SK-N-SH (cell line): ENCODE data around the gene CDH4. TPM values are rescaled to one million over a fixed set of nuclear protein-coding genes. Genes with fewer than 3 reads are reported as not detected.

ENCODE experiments used
- CTCF ChIA-PET: fragments of 300-600, 350-600 bp; formaldehyde crosslinking; extraction: SDS; loops from one replicate; lab custom pipeline; 2021; lab: Yijun Ruan, JAX
- POLR2A ChIA-PET: fragments of 350-600 bp; sonication (Branson Sonifier 250); formaldehyde crosslinking; extraction: SDS; loops from one replicate; lab custom pipeline; 2020; ENCODE audit warnings: antibody characterized with exemption, inconsistent platforms; lab: Yijun Ruan, JAX
- DNase-seq: peaks from one replicate; pipeline ENCODE4 v3.0.0; 2012
- H2AFZ ChIP-seq: fragments of 200-600 bp; sonication (generic); 2 replicates; pipeline ENCODE4 v1.8.1; 2016; ENCODE audit warnings: antibody characterized with exemption, mild to moderate bottlenecking, low read depth
- H3F3A ChIP-seq: fragments of 200-600 bp; sonication (generic); replicated peaks from 2 replicates; pipeline ENCODE3; 2016; ENCODE audit warnings: antibody characterized with exemption, mild to moderate bottlenecking; ENCODE audit not compliant: insufficient read depth
- H3K27ac ChIP-seq, 2 experiments: fragments of 200-500 bp in 1 of 2; fragments of 200-600 bp in 1 of 2; sonication (Bioruptor generic) in 1 of 2; sonication (generic), shearing (Covaris generic) in 1 of 2; 2 replicates each; pipeline versions ENCODE4 v1.5.1 to v1.6.1; 2014 to 2016; ENCODE audit warnings: low read depth in 2 of 2, inconsistent platforms in 1 of 2, low read length in 1 of 2, mild to moderate bottlenecking in 1 of 2, mixed read lengths in 1 of 2
- H3K27me3 ChIP-seq: fragments of 200-600 bp; sonication (generic), shearing (Covaris generic); 2 replicates; pipeline ENCODE4 v1.6.1; 2016; ENCODE audit warnings: mixed run types; ENCODE audit not compliant: insufficient read depth
- H3K36me3 ChIP-seq, 2 experiments: fragments of 200-500 bp in 1 of 2; fragments of 200-600 bp in 1 of 2; sonication (Bioruptor generic) in 1 of 2; sonication (generic) in 1 of 2; replicated peaks in 1 of 2; 2 replicates each; pipeline versions ENCODE3 to v1.5.1; 2014 to 2016; ENCODE audit warnings: low read length in 1 of 2, mild to moderate bottlenecking in 1 of 2; ENCODE audit not compliant: insufficient read depth in 2 of 2, control insufficient read depth in 1 of 2
- H3K4me1 ChIP-seq, 2 experiments: fragments of 200-500 bp in 1 of 2; fragments of 200-600 bp in 1 of 2; sonication (Bioruptor generic) in 1 of 2; sonication (generic), shearing (Covaris generic) in 1 of 2; 2 replicates each; pipeline versions ENCODE4 v1.5.1 to v1.6.1; 2014 to 2016; ENCODE audit warnings: low read depth in 1 of 2, low read length in 1 of 2, mixed run types in 1 of 2; ENCODE audit not compliant: insufficient read depth in 2 of 2, control insufficient read depth in 1 of 2
- H3K4me2 ChIP-seq: fragments of 200-600 bp; sonication (generic), shearing (Covaris generic); 2 replicates; pipeline ENCODE4 v1.6.1; 2017; ENCODE audit warnings: mixed run types
- H3K4me3 ChIP-seq, 2 experiments: fragments of 200-500 bp in 1 of 2; fragments of 200-600 bp in 1 of 2; sonication (Bioruptor generic) in 1 of 2; sonication (generic), shearing (Covaris generic) in 1 of 2; 2 replicates each; pipeline versions ENCODE4 v1.5.1 to v1.8.1; 2014 to 2016; ENCODE audit warnings: low read depth in 2 of 2, inconsistent platforms in 1 of 2, low read length in 1 of 2, mild to moderate bottlenecking in 1 of 2, mixed read lengths in 1 of 2, moderate library complexity in 1 of 2
- H3K79me2 ChIP-seq: fragments of 200-600 bp; sonication (generic); 2 replicates; pipeline ENCODE4 v1.8.1; 2017; ENCODE audit warnings: mild to moderate bottlenecking; ENCODE audit not compliant: insufficient read depth
- H3K9ac ChIP-seq: fragments of 200-600 bp; sonication (generic); 2 replicates; pipeline ENCODE4 v1.6.1; 2017; ENCODE audit warnings: mixed run types
- H3K9me2 ChIP-seq: fragments of 200-600 bp; sonication (generic); 2 replicates; pipeline ENCODE4 v1.6.1; 2017; ENCODE audit warnings: mixed run types
- H3K9me3 ChIP-seq: fragments of 200-600 bp; sonication (generic); 2 replicates; pipeline ENCODE4 v1.6.1; 2017; ENCODE audit warnings: mixed run types, mild to moderate bottlenecking, moderate library complexity
- H4K20me1 ChIP-seq: fragments of 200-600 bp; sonication (generic); 2 replicates; pipeline ENCODE4 v1.6.1; 2017; ENCODE audit warnings: mild to moderate bottlenecking, mixed run types; ENCODE audit not compliant: insufficient read depth
- EP300 ChIP-seq, 2 experiments: IDR thresholded peaks; 2 replicates each; pipeline versions ENCODE4 v1.4.0 to v1.6.1; 2012; ENCODE audit warnings: borderline replicate concordance in 1 of 2, low read depth in 1 of 2, low read length in 1 of 2
- EZH2phosphoT487 ChIP-seq: fragments of 200-600 bp; sonication (generic); IDR thresholded peaks from 2 replicates; pipeline ENCODE4 v1.6.1; 2017; ENCODE audit warnings: low read depth, mixed run types, mild to moderate bottlenecking, antibody characterized with exemption, moderate library complexity, borderline replicate concordance
- FOXJ3 ChIP-seq: sonication (generic); formaldehyde crosslinking; IDR thresholded peaks from 2 replicates; pipeline ENCODE4 v1.5.1; 2020; ENCODE audit warnings: mild to moderate bottlenecking, missing genetic modification reagents
- GABPA ChIP-seq: IDR thresholded peaks from 2 replicates; pipeline ENCODE4 v1.4.0; 2012; ENCODE audit warnings: low read depth, mild to moderate bottlenecking
- GATA2 ChIP-seq: sonication (generic); formaldehyde crosslinking; IDR thresholded peaks from 2 replicates; pipeline ENCODE4 v1.5.0; 2020; ENCODE audit warnings: mild to moderate bottlenecking, missing genetic modification reagents
- MXI1 ChIP-seq: IDR thresholded peaks from 2 replicates; pipeline ENCODE4 v1.6.1; 2012; ENCODE audit warnings: mild to moderate bottlenecking, low read depth, low read length, improper control_type of control experiment
- NFIC ChIP-seq: IDR thresholded peaks from 2 replicates; pipeline ENCODE4 v1.4.0; 2012; ENCODE audit warnings: borderline replicate concordance
- POLR2AphosphoS5 ChIP-seq: IDR thresholded peaks from 2 replicates; pipeline ENCODE4 v1.6.1; 2012; ENCODE audit warnings: low read depth, low read length
- RAD21 ChIP-seq: IDR thresholded peaks from 2 replicates; pipeline ENCODE4 v1.6.1; 2012; ENCODE audit warnings: mild to moderate bottlenecking, low read length
- REST ChIP-seq: IDR thresholded peaks from 2 replicates; pipeline ENCODE4 v1.6.1; 2012; ENCODE audit warnings: mild to moderate bottlenecking, low read depth, low read length, moderate library complexity
- RFX5 ChIP-seq: IDR thresholded peaks from 2 replicates; pipeline ENCODE4 v1.6.1; 2012; ENCODE audit warnings: mild to moderate bottlenecking, improper control_type of control experiment, low read length
- SIN3A ChIP-seq: IDR thresholded peaks from 2 replicates; pipeline ENCODE4 v1.6.1; 2012; ENCODE audit warnings: low read depth, mild to moderate bottlenecking, low read length, moderate library complexity, borderline replicate concordance
- TEAD4 ChIP-seq: IDR thresholded peaks from 2 replicates; pipeline ENCODE4 v1.4.0; 2012; ENCODE audit warnings: mild to moderate bottlenecking, borderline replicate concordance; ENCODE audit not compliant: insufficient read depth
- USF1 ChIP-seq: IDR thresholded peaks from 2 replicates; pipeline ENCODE4 v1.4.0; 2012; ENCODE audit warnings: low read depth, borderline replicate concordance
- USF2 ChIP-seq: fragments of 150-350 bp; IDR thresholded peaks from 2 replicates; pipeline ENCODE4 v1.6.1; 2017; ENCODE audit warnings: antibody characterized with exemption, low read length, low read depth, borderline replicate concordance
- ZBTB33 ChIP-seq: IDR thresholded peaks from 2 replicates; pipeline ENCODE4 v1.4.0; 2012; ENCODE audit warnings: low read depth, borderline replicate concordance
- WGBS: methylation state at CpG from one replicate; pipeline ENCODE4 v1.1.6; 2017; ENCODE audit warnings: low lambda C conversion rate; 5-methylcytosine and 5-hydroxymethylcytosine counted together
- polyA plus RNA-seq, 3 experiments: library from polyadenylated mRNA; depleted of rRNA; stranded (reverse); fragments of >200 nt; gene quantifications; 2 replicates each; pipeline ENCODE4 v1.2.3, GENCODE V29; 2012

Gene CDH4
- polyA plus RNA-seq, 1 of the 3 experiments (the other 2 are of a cell fraction), result not detected

- TF ChIP-seq ZBTB33, result no peak
- TF ChIP-seq MXI1, result no peak
- no peak for TF ChIP-seq USF2
- no peak for TF ChIP-seq USF1
- no peak for TF ChIP-seq EP300 (IDR thresholded peaks at IDR 0.05; ENCODE audit: borderline replicate concordance in 1 of 2, low read depth in 1 of 2, low read length in 1 of 2)
- no peak for TF ChIP-seq EZH2phosphoT487
- TF ChIP-seq GABPA, result no peak
- no peak for TF ChIP-seq TEAD4
- no peak for TF ChIP-seq FOXJ3 (CRISPR knock-in tag)
- TF ChIP-seq SIN3A, result no peak
- no peak for TF ChIP-seq NFIC
- no peak for TF ChIP-seq REST
- no peak for TF ChIP-seq GATA2 (CRISPR knock-in tag)
- no peak for TF ChIP-seq RAD21
- no peak for TF ChIP-seq RFX5
- no peak for TF ChIP-seq POLR2AphosphoS5
- TF ChIP-seq, all 33 proteins: peak for 0
- Histone ChIP-seq H3K9ac (no peak overlapping the region), H3K27ac (no peak overlapping the region), H3K4me2 (no peak overlapping the region), H4K20me1 (no peaks in the 10 kb centered on the region), H3K79me2 (no peaks in the 10 kb centered on the region), H2AFZ (no peak overlapping the region), H3K4me1 (no peaks in the 10 kb centered on the region), H3F3A (no peaks in the 10 kb centered on the region), H3K4me3 (no peak overlapping the region), H3K9me3 (no peaks in the 10 kb centered on the region), H3K36me3 (no peaks in the 10 kb centered on the region), H3K27me3 (no peaks in the 10 kb centered on the region), H3K9me2 (no peaks in the 10 kb centered on the region)
- DNase-seq, result no peak
- ChIA-PET POLR2A (no interaction called here), CTCF (no interaction called here)
- WGBS, result 40% methylated on average over 13 of the region's 15 CpGs
Measured at GRCh38 chr20:61307686-61308476, 55.8 kb downstream of the CDH4 start.
